ENCODE results near the gene ZSWIM3. TPM values are rescaled to one million over a fixed set of nuclear protein-coding genes. Genes with fewer than 3 reads are reported as not detected.

The ZSWIM3 gene
- total and polyA plus RNA-seq, 8 donors = 3.5 to 6.7 (median 5.7) TPM

- intact Hi-C loops (cut with DNase I) = no loop called here
Measured at GRCh38 chr20:45894797-45895196, 37.4 kb downstream of the ZSWIM3 start.

GRCh38 chr20:45896641-45897161 lies 39.3 kb downstream of the ZSWIM3 start:
- H3K4me1 ChIP-seq = peaks cover 9 to 23% of the 10 kb centered on the region in 2 donors
- no peak for ATAC-seq
- peaks cover 0 to 91% of the 10 kb centered on the region in 2 donors for H3K36me3 ChIP-seq
- H3K9me3 ChIP-seq = no peaks in the 10 kb centered on the region
- intact Hi-C loops (cut with DNase I) = no loop called here
- DNase-seq = peak in 1 of 4 donors; percentile 14
- no peaks in the 10 kb centered on the region for H3K27me3 ChIP-seq
- H3K4me3 ChIP-seq = no peak overlapping the region
- H3K27ac ChIP-seq = no peak overlapping the region
- TF ChIP-seq, protein P1, sequence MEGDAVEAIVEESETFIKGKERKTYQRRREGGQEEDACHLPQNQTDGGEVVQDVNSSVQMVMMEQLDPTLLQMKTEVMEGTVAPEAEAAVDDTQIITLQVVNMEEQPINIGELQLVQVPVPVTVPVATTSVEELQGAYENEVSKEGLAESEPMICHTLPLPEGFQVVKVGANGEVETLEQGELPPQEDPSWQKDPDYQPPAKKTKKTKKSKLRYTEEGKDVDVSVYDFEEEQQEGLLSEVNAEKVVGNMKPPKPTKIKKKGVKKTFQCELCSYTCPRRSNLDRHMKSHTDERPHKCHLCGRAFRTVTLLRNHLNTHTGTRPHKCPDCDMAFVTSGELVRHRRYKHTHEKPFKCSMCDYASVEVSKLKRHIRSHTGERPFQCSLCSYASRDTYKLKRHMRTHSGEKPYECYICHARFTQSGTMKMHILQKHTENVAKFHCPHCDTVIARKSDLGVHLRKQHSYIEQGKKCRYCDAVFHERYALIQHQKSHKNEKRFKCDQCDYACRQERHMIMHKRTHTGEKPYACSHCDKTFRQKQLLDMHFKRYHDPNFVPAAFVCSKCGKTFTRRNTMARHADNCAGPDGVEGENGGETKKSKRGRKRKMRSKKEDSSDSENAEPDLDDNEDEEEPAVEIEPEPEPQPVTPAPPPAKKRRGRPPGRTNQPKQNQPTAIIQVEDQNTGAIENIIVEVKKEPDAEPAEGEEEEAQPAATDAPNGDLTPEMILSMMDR (IDR thresholded peaks at IDR 0.05) = no peak

More at GRCh38 chr20:45894797-45895196, 37.4 kb downstream of the ZSWIM3 start:
- no peaks in the 10 kb centered on the region for H3K9me3 ChIP-seq
- ATAC-seq = no peak
- no peak overlapping the region for H3K27ac ChIP-seq
- H3K4me3 ChIP-seq = no peak overlapping the region
- no peaks in the 10 kb centered on the region for H3K27me3 ChIP-seq
- TF ChIP-seq, protein P1 (IDR thresholded peaks at IDR 0.05) = no peak
- peak in 1 of 4 donors; percentile 57 for DNase-seq
- peaks cover 10 to 36% of the 10 kb centered on the region in 2 donors for H3K4me1 ChIP-seq
- H3K36me3 ChIP-seq = peaks cover 0 to 73% of the 10 kb centered on the region in 2 donors

- Histone ChIP-seq H3K4me1 (peaks cover 4 to 18% of the 10 kb centered on the region in 2 donors), H3K9me3 (no peaks in the 10 kb centered on the region), H3K36me3 (peaks cover 0 to 97% of the 10 kb centered on the region in 2 donors), H3K27me3 (no peaks in the 10 kb centered on the region), H3K27ac (no peak overlapping the region), H3K4me3 (no peak overlapping the region)
- ATAC-seq (no peak), DNase-seq (no peak)
- intact Hi-C loops (cut with DNase I) = no loop called here
- TF ChIP-seq, protein P1 (IDR thresholded peaks at IDR 0.05) = no peak
Measured at GRCh38 chr20:45897289-45897688, 39.9 kb downstream of the ZSWIM3 start.

- H3K4me3 ChIP-seq = no peak overlapping the region
- H3K27ac ChIP-seq = no peak overlapping the region
- DNase-seq (peak in 1 of 4 donors; percentile 49), ATAC-seq (no peak)
- peaks cover under 1 to 14% of the 10 kb centered on the region in 2 donors for H3K4me1 ChIP-seq
- intact Hi-C loops (cut with DNase I) = no loop called here
- TF ChIP-seq, protein P1 (IDR thresholded peaks at IDR 0.05) = no peak
- H3K9me3 ChIP-seq = no peaks in the 10 kb centered on the region
- no peaks in the 10 kb centered on the region for H3K27me3 ChIP-seq
- H3K36me3 ChIP-seq = peaks cover 0 to 98% of the 10 kb centered on the region in 2 donors
Measured at GRCh38 chr20:45897692-45898091, 40.3 kb downstream of the ZSWIM3 start.

DNA sequence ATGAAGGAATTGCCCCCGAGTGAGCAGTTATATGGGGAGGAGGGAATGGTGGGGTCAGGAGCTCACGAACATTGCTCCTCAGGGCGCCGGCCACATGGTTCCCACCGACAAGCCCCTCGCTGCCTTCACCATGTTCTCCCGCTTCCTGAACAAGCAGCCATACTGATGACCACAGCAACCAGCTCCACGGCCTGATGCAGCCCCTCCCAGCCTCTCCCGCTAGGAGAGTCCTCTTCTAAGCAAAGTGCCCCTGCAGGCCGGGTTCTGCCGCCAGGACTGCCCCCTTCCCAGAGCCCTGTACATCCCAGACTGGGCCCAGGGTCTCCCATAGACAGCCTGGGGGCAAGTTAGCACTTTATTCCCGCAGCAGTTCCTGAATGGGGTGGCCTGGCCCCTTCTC lies 40.9 kb downstream of the ZSWIM3 start:
- no peak for ATAC-seq
- Histone ChIP-seq H3K36me3 (peaks cover 0 to 92% of the 10 kb centered on the region in 2 donors), H3K27me3 (no peaks in the 10 kb centered on the region), H3K27ac (no peak overlapping the region), H3K4me3 (no peak overlapping the region), H3K4me1 (peaks cover 0 to 8% of the 10 kb centered on the region in 2 donors), H3K9me3 (no peaks in the 10 kb centered on the region)
- TF ChIP-seq, protein P1 (IDR thresholded peaks at IDR 0.05) = no peak
- peak in 1 of 4 donors; percentile 75 for DNase-seq
- intact Hi-C loops (cut with DNase I) = no loop called here

All from left lung (tissue), 10 donors.